NT2/D1 (cell line): ENCODE results near the gene LCORL.

Source experiments
- DNase-seq: peaks from one replicate; pipeline ENCODE4 v3.0.0-alpha.2; 2011; ENCODE audit warnings: low read depth, low spot score
- H3K27me3 ChIP-seq: 2 replicates; pipeline ENCODE4 v1.6.0; 2011; ENCODE audit warnings: mild to moderate bottlenecking; ENCODE audit not compliant: insufficient read length, insufficient read depth
- H3K36me3 ChIP-seq: 2 replicates; pipeline ENCODE4 v1.6.1; 2011; ENCODE audit warnings: mild to moderate bottlenecking, low read length, mixed read lengths; ENCODE audit not compliant: insufficient read depth, insufficient read length
- H3K4me1 ChIP-seq: 2 replicates; pipeline ENCODE4 v1.5.1; 2011; ENCODE audit not compliant: insufficient read depth, insufficient read length
- H3K4me3 ChIP-seq: 2 replicates; pipeline ENCODE4 v1.5.1; 2011; ENCODE audit warnings: low read depth; ENCODE audit not compliant: insufficient read length
- H3K9ac ChIP-seq: 2 replicates; pipeline ENCODE4 v1.6.0; 2011; ENCODE audit warnings: low read depth; ENCODE audit not compliant: insufficient read length
- H3K9me3 ChIP-seq: 2 replicates; pipeline ENCODE4 v1.5.1; 2011; ENCODE audit warnings: mild to moderate bottlenecking, low read length; ENCODE audit not compliant: insufficient read depth
- SUZ12 ChIP-seq: IDR thresholded peaks from 2 replicates; pipeline ENCODE4 v1.6.1; 2011; ENCODE audit not compliant: insufficient read length, insufficient read depth; ENCODE audit errors: extremely low read depth
- YY1 ChIP-seq: IDR thresholded peaks from 2 replicates; pipeline ENCODE4 v1.6.1; 2011; ENCODE audit not compliant: insufficient read length, insufficient read depth
- ZNF274 ChIP-seq: IDR thresholded peaks from 2 replicates; pipeline ENCODE4 v1.6.1; 2011; ENCODE audit warnings: mild to moderate bottlenecking, low read depth, low read length

The LCORL gene

DNA sequence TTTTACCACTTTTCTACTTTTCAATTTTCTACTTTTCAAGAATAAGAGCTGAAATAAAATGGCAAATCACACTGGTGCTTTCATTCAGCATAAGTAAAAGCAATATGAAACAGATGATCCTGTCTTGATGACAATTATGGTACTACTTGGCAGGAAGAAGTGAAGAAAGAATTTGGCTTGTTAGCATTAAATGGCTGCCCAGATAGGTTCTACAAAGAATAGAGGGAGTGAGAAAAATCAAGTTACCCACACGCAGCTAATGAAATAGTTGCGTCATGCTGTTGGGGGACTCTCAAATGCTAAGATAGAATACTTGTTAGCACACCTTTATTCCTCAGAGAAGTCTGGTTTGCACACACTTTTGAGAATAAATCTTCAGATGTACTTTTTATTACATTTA lies 12.5 kb upstream of the LCORL start:
- no peak overlapping the region for H3K9ac ChIP-seq
- H3K4me3 ChIP-seq, result no peak overlapping the region
- no peaks in the 10 kb centered on the region for H3K27me3 ChIP-seq
- no peaks in the 10 kb centered on the region for H3K4me1 ChIP-seq
- H3K9me3 ChIP-seq, result no peaks in the 10 kb centered on the region
- no peaks in the 10 kb centered on the region for H3K36me3 ChIP-seq
- TF ChIP-seq ZNF274 (no peak), YY1 (no peak), SUZ12 (no peak)
- no peak for DNase-seq

DNA sequence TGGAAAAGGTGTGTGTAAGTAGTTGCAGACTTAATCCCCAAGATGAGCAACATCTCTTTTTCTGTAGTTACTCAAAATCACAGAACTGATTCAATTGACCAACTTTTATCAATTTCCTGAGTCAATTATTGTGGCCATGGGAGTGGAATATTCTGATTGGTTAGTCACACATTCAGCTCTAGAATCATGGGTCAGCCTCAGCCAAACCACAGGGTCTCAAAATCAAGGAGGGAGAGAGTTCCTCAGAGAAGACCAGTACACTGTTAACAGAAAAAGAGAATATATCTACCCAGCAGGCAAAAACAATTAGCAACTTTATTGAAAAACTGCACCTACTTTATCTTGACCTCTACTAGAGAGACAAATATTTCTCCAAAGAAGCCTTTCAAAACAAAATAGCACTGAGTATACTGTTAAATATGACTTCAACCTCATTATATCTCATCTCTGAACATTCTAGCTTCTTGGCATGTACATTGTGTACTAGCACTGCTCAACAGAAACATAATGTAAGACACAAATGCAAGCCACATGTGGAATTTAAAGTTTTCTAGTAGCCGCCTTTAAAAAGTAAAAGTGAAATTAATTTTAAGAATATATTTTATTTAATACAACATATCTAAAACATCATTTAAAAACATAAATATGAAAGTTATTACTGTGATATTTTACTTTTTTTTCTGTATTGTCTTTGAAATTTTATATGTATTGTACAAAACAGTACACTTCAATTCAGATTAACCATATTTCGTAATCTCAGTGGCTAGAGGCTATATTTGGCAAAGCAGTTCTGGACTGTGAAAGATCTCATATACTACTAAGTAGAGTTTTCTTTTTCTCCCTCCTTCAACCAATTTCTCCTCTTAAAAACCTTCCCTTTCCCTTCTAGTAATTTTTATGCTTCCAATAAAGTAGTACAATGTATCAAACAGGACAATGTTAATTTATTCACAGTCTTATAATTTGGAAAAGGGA lies 11.8 kb upstream of the LCORL start:
- TF ChIP-seq YY1 (no peak), SUZ12 (no peak), ZNF274 (no peak)
- Histone ChIP-seq H3K9ac (no peak overlapping the region), H3K27me3 (no peaks in the 10 kb centered on the region), H3K9me3 (no peaks in the 10 kb centered on the region), H3K4me1 (no peaks in the 10 kb centered on the region), H3K36me3 (no peaks in the 10 kb centered on the region), H3K4me3 (no peak overlapping the region)
- no peak for DNase-seq

DNA sequence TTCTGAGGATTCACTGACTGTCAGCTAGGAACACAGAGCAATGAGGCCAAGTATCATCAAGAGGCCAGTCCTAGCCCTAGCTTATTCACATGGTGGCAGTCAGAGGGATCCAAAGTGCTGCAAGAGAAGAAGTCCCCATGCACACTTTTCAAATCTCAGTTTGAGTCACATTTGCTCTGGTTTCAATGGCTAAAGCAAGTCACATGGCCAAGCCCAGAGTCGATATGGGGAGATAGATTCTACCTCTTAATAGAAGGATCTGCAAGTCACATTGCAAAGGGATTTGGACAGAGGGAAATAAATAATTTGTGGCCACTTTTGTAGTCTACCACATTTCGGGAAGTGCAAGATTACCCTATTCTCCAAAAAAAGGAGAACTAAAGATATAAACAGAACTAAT lies 3.7 kb upstream of the LCORL start:
- DNase-seq, result no peak
- H3K36me3 ChIP-seq, result no peaks in the 10 kb centered on the region

DNA sequence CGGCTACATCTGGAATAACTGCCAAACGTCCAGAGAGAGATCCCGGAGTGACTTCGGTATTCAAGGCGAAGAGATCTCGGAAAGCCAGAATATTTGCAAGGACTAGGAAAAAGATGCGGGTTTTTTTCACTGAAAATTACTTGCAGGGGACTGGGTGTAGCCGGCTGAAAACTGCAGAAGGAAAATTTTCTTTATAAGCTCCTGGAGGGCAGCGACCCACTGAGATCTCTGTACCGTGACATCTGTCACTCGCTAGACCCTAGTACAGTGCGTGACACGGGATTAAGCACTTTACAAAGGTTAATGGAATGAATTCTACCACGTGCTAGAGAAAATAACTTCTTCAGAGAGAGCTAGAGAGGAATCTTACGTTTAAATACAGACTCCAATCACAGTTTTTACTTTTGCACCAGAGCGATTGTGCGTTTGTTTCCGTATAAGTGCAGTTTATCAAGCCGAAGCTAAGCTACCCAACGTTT lies 1.1 kb upstream of the LCORL start:
- TF ChIP-seq ZNF274 (no peak), SUZ12 (peak; percentile 63)
- peaks cover 23% of the 10 kb centered on the region for H3K27me3 ChIP-seq
- H3K9me3 ChIP-seq, result no peaks in the 10 kb centered on the region
- no peaks in the 10 kb centered on the region for H3K36me3 ChIP-seq
- no peaks in the 10 kb centered on the region for H3K4me1 ChIP-seq
- no peak for DNase-seq
- H3K4me3 ChIP-seq, result peak overlapping the region; percentile 65
- peak overlapping the region; percentile 76 for H3K9ac ChIP-seq

More for the DNA sequence above, 3.7 kb upstream of the LCORL start:
- Histone ChIP-seq H3K4me3 (no peak overlapping the region), H3K27me3 (peaks cover 23% of the 10 kb centered on the region), H3K9me3 (no peaks in the 10 kb centered on the region), H3K9ac (no peak overlapping the region), H3K4me1 (no peaks in the 10 kb centered on the region)
- TF ChIP-seq SUZ12 (no peak), ZNF274 (no peak), YY1 (no peak)

DNA sequence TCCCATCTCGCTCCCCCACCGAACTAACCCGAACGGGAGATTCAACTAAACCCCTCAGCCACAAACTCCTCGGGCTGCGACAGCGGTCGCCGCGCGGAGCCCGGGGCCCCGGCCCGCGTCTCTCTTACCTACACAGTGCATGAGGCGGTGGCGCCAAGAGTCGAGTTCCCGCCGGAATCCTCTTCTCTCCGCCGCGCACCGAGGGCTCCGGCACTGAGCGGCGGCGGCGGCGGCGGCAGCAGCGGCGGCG lies 160 bp downstream of the LCORL start:
- no peaks in the 10 kb centered on the region for H3K36me3 ChIP-seq
- no peaks in the 10 kb centered on the region for H3K4me1 ChIP-seq
- H3K9me3 ChIP-seq, result no peaks in the 10 kb centered on the region
- peak overlapping the region; percentile 65 for H3K4me3 ChIP-seq
- H3K27me3 ChIP-seq, result peaks cover 23% of the 10 kb centered on the region
- DNase-seq, result no peak
- TF ChIP-seq SUZ12 (no peak), YY1 (no peak), ZNF274 (no peak)
- H3K9ac ChIP-seq, result peak overlapping the region; percentile 92

DNA sequence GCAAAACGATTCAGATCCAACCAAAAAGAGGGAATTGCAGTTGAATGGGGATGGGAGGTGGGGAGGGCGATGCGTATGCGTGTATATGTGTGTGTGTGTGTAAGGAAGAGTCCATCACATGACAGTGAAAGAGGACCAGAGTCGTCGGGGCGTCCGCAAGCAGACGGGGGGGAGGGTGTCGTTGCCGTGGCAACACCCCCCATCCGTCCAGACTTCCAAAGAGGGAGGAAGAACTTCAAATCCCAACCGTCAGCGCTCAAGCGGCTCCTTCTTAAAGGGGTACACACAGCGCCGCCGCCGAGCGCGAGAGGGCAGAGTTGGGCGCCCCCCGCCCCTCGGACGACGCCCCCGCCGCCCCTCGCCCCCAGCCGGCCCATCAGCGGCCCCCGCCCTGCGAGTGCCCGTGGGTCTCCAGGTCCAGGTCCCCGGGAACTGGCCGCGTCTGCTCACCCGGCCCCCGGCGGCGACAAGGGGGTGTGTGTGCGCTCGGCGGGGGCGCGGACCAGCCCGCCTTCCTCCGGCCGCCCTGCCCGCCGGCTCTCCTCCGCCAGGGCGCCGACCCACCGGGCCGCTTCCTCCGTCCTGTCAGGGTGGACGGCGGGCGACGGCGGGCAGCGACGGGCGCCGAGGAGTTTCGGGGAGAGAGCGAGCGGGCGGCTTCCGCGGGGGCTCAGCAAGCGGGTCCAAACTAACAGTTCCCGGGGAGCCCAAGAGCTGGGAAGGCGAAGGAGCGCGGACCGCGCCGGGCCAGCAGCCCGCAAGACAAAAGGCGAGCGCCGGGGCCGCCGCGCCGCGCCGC lies 685 bp downstream of the LCORL start:
- no peaks in the 10 kb centered on the region for H3K4me1 ChIP-seq
- peak overlapping the region; percentile 65 for H3K4me3 ChIP-seq
- DNase-seq, result peak; percentile 63
- peaks cover 23% of the 10 kb centered on the region for H3K27me3 ChIP-seq
- H3K36me3 ChIP-seq, result no peaks in the 10 kb centered on the region
- peak overlapping the region; percentile 92 for H3K9ac ChIP-seq
- no peaks in the 10 kb centered on the region for H3K9me3 ChIP-seq
- TF ChIP-seq SUZ12, result no peak
- TF ChIP-seq ZNF274, result no peak
- no peak for TF ChIP-seq YY1

DNA sequence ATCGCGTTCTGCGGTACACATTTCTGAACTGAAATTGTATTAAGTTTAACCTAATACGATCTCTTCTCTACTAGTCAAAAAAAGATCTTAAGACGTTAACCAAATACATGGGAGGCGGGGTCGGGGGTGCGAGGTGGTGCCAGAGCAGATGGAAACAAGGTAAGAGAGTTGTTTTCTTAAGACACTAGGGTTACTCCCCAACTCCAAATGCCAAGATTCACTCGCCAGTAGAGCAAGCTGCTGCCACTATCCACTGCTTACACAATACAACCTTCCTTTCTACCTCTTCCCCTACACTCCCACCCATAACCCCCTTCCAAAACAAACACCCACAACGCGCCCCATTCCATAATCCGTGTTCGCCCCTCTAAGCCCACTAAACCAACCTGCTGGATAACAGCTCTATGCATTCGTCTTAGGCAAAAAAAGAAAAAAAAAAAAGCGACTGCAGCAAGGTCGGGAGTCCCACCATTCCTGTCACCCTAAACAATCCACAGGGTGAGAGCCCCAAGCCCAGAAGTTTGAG lies 1.3 kb downstream of the LCORL start:
- Histone ChIP-seq H3K27me3 (peaks cover 23% of the 10 kb centered on the region), H3K9ac (peak overlapping the region; percentile 47), H3K36me3 (no peaks in the 10 kb centered on the region), H3K9me3 (no peaks in the 10 kb centered on the region), H3K4me1 (no peaks in the 10 kb centered on the region), H3K4me3 (peak overlapping the region; percentile 65)
- DNase-seq, result no peak
- TF ChIP-seq ZNF274, result no peak
- no peak for TF ChIP-seq SUZ12
- TF ChIP-seq YY1, result no peak
